ENCODE results near the gene INPP4B.

INPP4B gene

DNA sequence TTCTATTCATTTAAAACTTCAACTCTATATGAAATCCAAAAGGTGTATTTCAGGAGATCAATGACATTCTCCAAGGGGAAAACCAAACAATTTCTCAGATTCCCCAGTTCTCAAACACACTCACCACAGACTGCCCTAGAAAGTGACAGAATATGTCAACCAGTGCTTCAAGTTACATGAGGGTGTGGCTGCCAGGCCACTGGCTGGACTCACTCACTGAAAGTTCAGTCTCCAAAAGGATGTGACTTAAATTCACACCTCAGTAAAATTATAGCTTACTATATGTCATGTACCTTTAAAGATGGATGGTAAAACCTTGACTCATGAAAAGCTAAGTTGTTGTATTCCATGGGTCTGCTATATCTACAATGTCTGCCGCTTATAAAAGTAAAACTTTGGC, 7.3 kb downstream of the INPP4B start:
- TF ChIP-seq SPI1 (IDR thresholded peaks at IDR 0.05; ENCODE audit: low read depth, low read length) (no peak), POLR2A (IDR thresholded peaks at IDR 0.05; ENCODE audit: low read depth, low read length) (no peak), PAX5 (IDR thresholded peaks at IDR 0.05; ENCODE audit: insufficient read depth, low read length, severe bottlenecking) (no peak), POLR2AphosphoS5 (IDR thresholded peaks at IDR 0.05; ENCODE audit: low read depth, low read length) (no peak), TAF1 (IDR thresholded peaks at IDR 0.05; ENCODE audit: low read depth, low read length) (no peak), POU2F2 (IDR thresholded peaks at IDR 0.05; ENCODE audit: low read depth, low read length) (no peak)
- DNase-seq (ENCODE audit: insufficient read length, low spot score) (no peak), FAIRE-seq (no peak)

DNA sequence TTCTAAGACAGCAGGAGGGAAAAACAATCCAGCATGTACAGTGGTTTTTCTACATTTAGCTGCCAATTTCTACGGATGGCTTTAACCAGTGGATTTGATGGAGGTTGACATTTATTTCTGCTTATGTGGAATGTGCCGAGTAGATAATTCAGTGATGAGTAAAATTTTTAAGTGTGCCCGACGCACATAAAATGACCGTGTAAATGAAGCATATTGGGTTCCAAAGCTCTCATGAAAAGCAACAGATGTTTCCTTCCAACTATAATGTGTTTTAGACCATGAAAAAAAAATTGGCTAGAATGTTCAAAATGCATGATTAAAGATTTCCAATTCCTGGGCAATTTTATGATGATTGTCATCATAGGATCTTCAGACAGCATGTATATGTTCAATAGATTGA, 14.1 kb downstream of the INPP4B start:
- DNase-seq (ENCODE audit: insufficient read length, low spot score) (no peak), FAIRE-seq (no peak)
- TF ChIP-seq TAF1 (IDR thresholded peaks at IDR 0.05; ENCODE audit: low read depth, low read length) (no peak), PAX5 (IDR thresholded peaks at IDR 0.05; ENCODE audit: insufficient read depth, low read length, severe bottlenecking) (no peak), POU2F2 (IDR thresholded peaks at IDR 0.05; ENCODE audit: low read depth, low read length) (no peak), SPI1 (IDR thresholded peaks at IDR 0.05; ENCODE audit: low read depth, low read length) (no peak), POLR2A (IDR thresholded peaks at IDR 0.05; ENCODE audit: low read depth, low read length) (no peak), POLR2AphosphoS5 (IDR thresholded peaks at IDR 0.05; ENCODE audit: low read depth, low read length) (no peak)

DNA sequence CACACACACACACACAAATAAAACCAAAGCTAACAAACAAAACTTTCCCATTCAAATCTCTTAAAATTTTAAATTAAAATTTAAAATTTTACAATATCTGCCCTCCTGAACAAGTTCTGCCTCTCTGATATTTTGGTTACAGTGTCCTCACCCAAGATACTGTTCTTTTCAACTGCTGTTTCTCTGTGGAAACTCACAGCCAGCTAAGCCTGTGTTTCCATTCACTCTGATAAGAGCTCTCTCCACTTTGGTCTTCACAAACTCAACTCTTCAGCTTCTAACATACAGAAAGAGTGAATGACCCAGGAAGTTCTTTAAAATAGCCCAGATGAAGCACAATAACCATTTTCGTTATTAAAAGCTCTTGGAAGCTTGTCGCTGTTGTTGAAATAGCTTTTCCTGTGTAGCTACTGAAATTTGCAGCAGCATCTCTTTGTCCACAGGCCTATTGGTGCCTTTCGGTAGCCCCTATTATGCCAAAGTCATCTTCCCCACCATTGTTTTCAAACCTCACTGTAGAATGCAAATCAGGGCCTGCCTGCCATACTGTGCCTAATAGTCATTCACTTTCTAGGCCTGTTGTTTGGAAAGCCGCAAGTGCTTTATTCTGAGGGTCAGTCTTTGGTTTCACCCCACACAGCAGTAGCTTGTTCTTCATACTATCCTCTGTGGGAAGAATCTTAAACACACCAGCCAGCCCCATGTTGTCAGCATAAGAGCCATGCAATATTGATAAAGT, 19.4 kb downstream of the INPP4B start:
- no peak for FAIRE-seq
- DNase-seq (ENCODE audit: insufficient read length, low spot score): no peak
- no peak for TF ChIP-seq POLR2A (IDR thresholded peaks at IDR 0.05; ENCODE audit: low read depth, low read length)

DNA sequence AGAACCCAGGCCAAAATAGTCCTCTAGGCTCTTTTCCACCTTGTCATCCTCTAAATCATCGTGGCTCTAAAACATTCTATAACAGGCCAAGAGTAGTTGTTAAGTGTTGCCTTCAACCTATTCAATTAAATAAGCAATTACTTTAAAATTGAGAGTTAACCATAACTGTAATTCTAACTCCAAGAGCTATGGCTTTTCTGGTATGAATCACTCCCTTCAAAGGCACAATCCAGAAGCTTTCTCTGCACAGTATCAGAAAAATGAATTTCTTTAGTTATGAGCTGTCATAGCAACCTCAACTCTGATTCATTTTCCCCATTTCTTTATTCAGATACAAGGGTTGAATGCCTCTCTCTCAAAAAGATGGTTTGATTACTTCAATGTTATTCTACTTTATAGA, 21.7 kb downstream of the INPP4B start:
- FAIRE-seq (no peak), DNase-seq (ENCODE audit: insufficient read length, low spot score) (no peak)
- TF ChIP-seq POLR2AphosphoS5 (IDR thresholded peaks at IDR 0.05; ENCODE audit: low read depth, low read length) (no peak), PAX5 (IDR thresholded peaks at IDR 0.05; ENCODE audit: insufficient read depth, low read length, severe bottlenecking) (no peak), POLR2A (IDR thresholded peaks at IDR 0.05; ENCODE audit: low read depth, low read length) (no peak), TAF1 (IDR thresholded peaks at IDR 0.05; ENCODE audit: low read depth, low read length) (no peak), SPI1 (IDR thresholded peaks at IDR 0.05; ENCODE audit: low read depth, low read length) (no peak), POU2F2 (IDR thresholded peaks at IDR 0.05; ENCODE audit: low read depth, low read length) (no peak)

DNA sequence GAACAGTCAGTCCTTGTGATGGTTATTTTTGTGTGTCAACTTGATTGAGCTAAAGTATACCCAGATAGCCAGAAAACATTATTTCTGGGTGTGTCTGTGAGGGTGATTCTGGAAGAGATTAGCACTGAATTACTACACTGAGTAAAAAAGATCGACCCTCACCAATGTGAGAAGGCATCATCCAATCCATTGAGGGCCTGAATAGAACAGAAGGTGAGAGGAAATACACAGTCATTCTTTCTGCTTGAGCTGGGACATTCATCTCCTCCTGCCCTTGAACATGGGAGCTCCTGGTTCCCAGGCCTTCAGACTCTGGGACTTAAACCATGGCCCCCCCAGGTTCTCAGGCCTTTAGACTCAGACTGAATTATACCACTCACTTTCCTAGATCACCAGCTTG, 22.3 kb downstream of the INPP4B start:
- FAIRE-seq (no peak), DNase-seq (ENCODE audit: insufficient read length, low spot score) (no peak)
- TF ChIP-seq SPI1 (IDR thresholded peaks at IDR 0.05; ENCODE audit: low read depth, low read length) (no peak), POLR2A (IDR thresholded peaks at IDR 0.05; ENCODE audit: low read depth, low read length) (no peak), POLR2AphosphoS5 (IDR thresholded peaks at IDR 0.05; ENCODE audit: low read depth, low read length) (no peak), PAX5 (IDR thresholded peaks at IDR 0.05; ENCODE audit: insufficient read depth, low read length, severe bottlenecking) (no peak), TAF1 (IDR thresholded peaks at IDR 0.05; ENCODE audit: low read depth, low read length) (no peak), POU2F2 (IDR thresholded peaks at IDR 0.05; ENCODE audit: low read depth, low read length) (no peak)

DNA sequence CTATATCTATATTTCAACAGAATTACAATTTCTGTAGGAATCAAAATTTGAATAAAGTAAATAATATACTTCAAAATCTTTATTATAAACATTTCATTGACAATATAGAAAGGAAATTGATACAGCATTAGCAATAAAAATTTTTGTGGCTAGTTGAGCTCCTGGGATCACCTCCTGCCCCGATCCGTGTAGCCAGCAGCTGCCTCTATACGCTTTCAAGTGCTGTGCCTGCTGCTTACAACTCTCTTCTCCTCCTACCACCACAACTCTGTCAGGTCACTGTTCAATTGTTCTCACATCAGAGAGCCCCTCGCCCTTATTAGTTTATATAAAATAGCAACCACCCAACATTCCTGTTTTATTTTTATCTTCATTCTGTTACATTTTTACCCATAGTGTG, 27.6 kb downstream of the INPP4B start:
- TF ChIP-seq POLR2A (IDR thresholded peaks at IDR 0.05; ENCODE audit: low read depth, low read length): no peak
- no peak for FAIRE-seq
- DNase-seq (ENCODE audit: insufficient read length, low spot score): no peak

DNA sequence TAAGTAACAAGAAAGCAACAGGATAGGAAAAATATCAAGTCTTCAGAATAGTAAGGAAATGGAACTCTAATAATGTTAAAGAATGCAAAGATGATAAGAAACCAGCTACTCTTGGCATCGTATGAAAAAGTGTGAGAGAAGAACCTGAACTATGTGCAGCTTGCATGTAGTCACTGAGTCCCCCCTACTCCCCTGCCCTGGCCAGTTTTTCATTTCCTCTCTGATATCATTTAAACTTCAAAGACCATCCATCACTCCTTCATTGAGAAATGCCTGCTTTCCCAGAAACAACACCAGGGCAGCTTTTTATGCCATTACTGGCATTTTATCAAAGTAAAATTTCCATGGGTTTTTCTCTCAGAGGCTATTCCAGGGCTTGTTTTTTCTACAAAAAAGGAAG, 28.1 kb downstream of the INPP4B start:
- TF ChIP-seq POLR2AphosphoS5 (IDR thresholded peaks at IDR 0.05; ENCODE audit: low read depth, low read length): no peak
- no peak for TF ChIP-seq TAF1 (IDR thresholded peaks at IDR 0.05; ENCODE audit: low read depth, low read length)
- no peak for TF ChIP-seq PAX5 (IDR thresholded peaks at IDR 0.05; ENCODE audit: insufficient read depth, low read length, severe bottlenecking)
- no peak for TF ChIP-seq POLR2A (IDR thresholded peaks at IDR 0.05; ENCODE audit: low read depth, low read length)
- TF ChIP-seq SPI1 (IDR thresholded peaks at IDR 0.05; ENCODE audit: low read depth, low read length): no peak
- TF ChIP-seq POU2F2 (IDR thresholded peaks at IDR 0.05; ENCODE audit: low read depth, low read length): no peak
- no peak for DNase-seq (ENCODE audit: insufficient read length, low spot score)
- no peak for FAIRE-seq

DNA sequence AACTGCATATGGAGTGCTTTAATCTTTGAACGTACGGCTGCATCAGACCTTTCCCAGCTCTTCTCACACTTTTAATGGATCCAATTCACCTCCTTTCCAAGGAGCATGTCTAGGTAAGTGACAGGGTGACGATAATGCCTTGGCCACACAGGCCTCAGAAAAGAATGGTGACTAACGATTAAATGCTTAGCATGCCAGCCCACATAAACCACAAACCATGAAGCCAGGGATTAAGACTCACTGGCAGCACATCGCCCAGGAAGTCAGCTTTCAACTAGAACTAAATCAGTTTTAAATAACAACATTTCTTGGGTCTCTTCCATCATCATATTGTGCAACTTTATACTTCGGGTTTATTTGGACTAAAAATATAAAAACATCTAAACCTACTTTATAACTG, 28.7 kb downstream of the INPP4B start:
- no peak for FAIRE-seq
- DNase-seq (ENCODE audit: insufficient read length, low spot score): no peak
- no peak for TF ChIP-seq POLR2AphosphoS5 (IDR thresholded peaks at IDR 0.05; ENCODE audit: low read depth, low read length)
- no peak for TF ChIP-seq TAF1 (IDR thresholded peaks at IDR 0.05; ENCODE audit: low read depth, low read length)
- no peak for TF ChIP-seq SPI1 (IDR thresholded peaks at IDR 0.05; ENCODE audit: low read depth, low read length)
- TF ChIP-seq PAX5 (IDR thresholded peaks at IDR 0.05; ENCODE audit: insufficient read depth, low read length, severe bottlenecking): no peak
- no peak for TF ChIP-seq POLR2A (IDR thresholded peaks at IDR 0.05; ENCODE audit: low read depth, low read length)
- TF ChIP-seq POU2F2 (IDR thresholded peaks at IDR 0.05; ENCODE audit: low read depth, low read length): no peak

DNA sequence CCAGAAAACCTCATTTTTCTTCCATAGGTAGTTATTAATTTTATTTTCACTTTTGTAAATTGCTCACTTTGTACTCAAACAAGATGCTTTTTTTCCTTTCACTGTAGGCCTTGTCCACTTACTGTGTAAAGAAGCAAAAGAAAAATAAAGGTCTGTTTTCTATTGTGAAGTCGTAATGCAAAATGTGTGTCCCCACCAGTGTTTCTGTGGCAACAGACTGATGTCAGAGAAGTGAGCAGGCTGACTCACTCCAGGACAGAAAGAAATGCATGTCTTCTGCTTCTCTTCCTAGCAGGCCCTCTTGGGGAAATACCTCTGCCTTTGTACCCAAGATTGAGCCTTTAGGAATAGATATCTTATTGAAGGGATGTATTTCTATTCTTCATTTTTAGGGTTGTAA, 30.3 kb downstream of the INPP4B start:
- no peak for DNase-seq (ENCODE audit: insufficient read length, low spot score)
- FAIRE-seq: no peak

DNA sequence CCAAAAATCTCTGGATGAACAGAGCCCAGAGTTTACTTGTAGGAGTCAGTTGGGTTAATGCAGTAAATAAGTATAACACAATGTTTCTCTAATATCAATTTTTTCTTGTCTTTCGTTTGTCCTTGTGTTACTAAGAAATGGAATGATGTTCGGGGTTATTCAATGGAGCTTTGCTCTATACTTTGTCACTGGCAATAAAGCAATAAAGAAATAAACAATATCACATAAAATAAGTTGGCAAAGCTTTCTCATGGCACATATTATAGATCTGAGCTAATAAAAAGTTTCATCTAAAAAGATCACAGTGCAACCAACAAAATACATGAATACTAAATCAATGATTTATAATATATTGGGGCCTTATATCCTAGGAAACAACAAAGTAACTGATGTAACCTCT, 32.7 kb downstream of the INPP4B start:
- no peak for TF ChIP-seq POU2F2 (IDR thresholded peaks at IDR 0.05; ENCODE audit: low read depth, low read length)
- DNase-seq (ENCODE audit: insufficient read length, low spot score) (no peak), FAIRE-seq (no peak)

More for the DNA sequence above, 30.3 kb downstream of the INPP4B start:
- TF ChIP-seq SPI1 (IDR thresholded peaks at IDR 0.05; ENCODE audit: low read depth, low read length) (no peak), POU2F2 (IDR thresholded peaks at IDR 0.05; ENCODE audit: low read depth, low read length) (no peak), POLR2A (IDR thresholded peaks at IDR 0.05; ENCODE audit: low read depth, low read length) (no peak), PAX5 (IDR thresholded peaks at IDR 0.05; ENCODE audit: insufficient read depth, low read length, severe bottlenecking) (no peak)

DNA sequence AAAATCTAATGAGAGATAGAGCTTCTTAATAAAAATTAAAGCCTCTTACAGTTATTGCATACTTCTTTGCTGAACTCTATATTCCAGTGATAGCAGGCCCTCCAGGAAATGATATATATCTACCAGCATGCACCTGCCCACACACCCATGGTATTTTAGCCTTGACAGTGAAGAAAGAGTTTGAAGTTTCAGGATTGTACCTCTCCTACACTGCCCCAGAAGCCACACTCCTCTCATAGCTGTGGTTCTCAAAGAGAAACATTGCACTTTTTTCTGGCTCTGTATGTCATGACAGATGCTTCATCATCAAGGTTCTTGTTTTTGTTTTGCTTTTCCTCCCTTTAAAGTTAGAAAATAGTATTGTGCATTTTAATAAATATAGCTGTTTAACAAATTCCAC, 34.0 kb downstream of the INPP4B start:
- FAIRE-seq: no peak
- no peak for TF ChIP-seq TAF1 (IDR thresholded peaks at IDR 0.05; ENCODE audit: low read depth, low read length)
- TF ChIP-seq POLR2A (IDR thresholded peaks at IDR 0.05; ENCODE audit: low read depth, low read length): no peak
- no peak for TF ChIP-seq SPI1 (IDR thresholded peaks at IDR 0.05; ENCODE audit: low read depth, low read length)
- TF ChIP-seq POU2F2 (IDR thresholded peaks at IDR 0.05; ENCODE audit: low read depth, low read length): no peak
- no peak for TF ChIP-seq PAX5 (IDR thresholded peaks at IDR 0.05; ENCODE audit: insufficient read depth, low read length, severe bottlenecking)
- no peak for TF ChIP-seq POLR2AphosphoS5 (IDR thresholded peaks at IDR 0.05; ENCODE audit: low read depth, low read length)
- DNase-seq (ENCODE audit: insufficient read length, low spot score): no peak

All from GM12891 (cell line).